HG02870 (cell line): Measurements from ENCODE around the gene FRMD4A.
"Not testable (repeated sequence)": the region's sequence is repeated elsewhere in the genome, so short reads cannot be mapped to it uniquely, and the experiment has no call there.

ENCODE experiments used
- ATAC-seq: cut with Tn5 transposase; IDR thresholded peaks from one replicate; pipeline ENCODE4 v1.9.1; 2021; ENCODE audit warnings: mild to moderate bottlenecking, moderate library complexity; ENCODE audit not compliant: unreplicated experiment

The FRMD4A gene

GRCh38 chr10:13736506-13736905, 594.2 kb downstream of the FRMD4A start:
- ATAC-seq: no peak

- ATAC-seq: no peak
Measured at GRCh38 chr10:13734151-13734550, 596.6 kb downstream of the FRMD4A start.

GRCh38 chr10:13733071-13733470, 597.7 kb downstream of the FRMD4A start:
- no peak for ATAC-seq

GRCh38 chr10:13732465-13732881, 598.3 kb downstream of the FRMD4A start:
- no peak for ATAC-seq

GRCh38 chr10:13731799-13732198, 598.9 kb downstream of the FRMD4A start:
- no peak for ATAC-seq

GRCh38 chr10:13730956-13731355, 599.8 kb downstream of the FRMD4A start:
- no peak for ATAC-seq

GRCh38 chr10:13730306-13730652, 600.4 kb downstream of the FRMD4A start:
- no peak for ATAC-seq

GRCh38 chr10:13729586-13730305, 601.0 kb downstream of the FRMD4A start:
- ATAC-seq: no peak

GRCh38 chr10:13728898-13729535, 601.7 kb downstream of the FRMD4A start:
- no peak for ATAC-seq

- ATAC-seq: no peak
Measured at GRCh38 chr10:13725594-13725993, 605.1 kb downstream of the FRMD4A start.

- no peak for ATAC-seq
Measured at GRCh38 chr10:13724484-13724883, 606.2 kb downstream of the FRMD4A start.

- ATAC-seq: no peak
Measured at GRCh38 chr10:13722747-13723653, 607.7 kb downstream of the FRMD4A start.

GRCh38 chr10:13721486-13721885, 609.2 kb downstream of the FRMD4A start:
- no peak for ATAC-seq

GRCh38 chr10:13720699-13721098, 610.0 kb downstream of the FRMD4A start:
- no peak for ATAC-seq

- ATAC-seq: no peak
Measured at GRCh38 chr10:13719425-13719824, 611.3 kb downstream of the FRMD4A start.

GRCh38 chr10:13718820-13719219, 611.9 kb downstream of the FRMD4A start:
- no peak for ATAC-seq

GRCh38 chr10:13717936-13718772, 612.6 kb downstream of the FRMD4A start:
- ATAC-seq: no peak

GRCh38 chr10:13717571-13717935, 613.2 kb downstream of the FRMD4A start:
- no peak for ATAC-seq

- ATAC-seq: no peak
Measured at GRCh38 chr10:13716081-13717071, 614.3 kb downstream of the FRMD4A start.

GRCh38 chr10:13715596-13715995, 615.1 kb downstream of the FRMD4A start:
- ATAC-seq: not testable (repeated sequence)
